GM23338 (cell line): ENCODE data around the gene KCTD21. TPM values are rescaled to one million over a fixed set of nuclear protein-coding genes. Genes with fewer than 3 reads are reported as not detected.

Source experiments
- ATAC-seq: fragments of 200-7000 bp; cut with Tn5 transposase; 3 replicates; pipeline ENCODE4 v1.9.1; 2020
- DNase-seq: peaks from one replicate; pipeline ENCODE4 v3.0.0-alpha.2; 2015; ENCODE audit warnings: low spot score
- H2AFZ ChIP-seq: fragments of 200-600 bp; sonication (generic); 2 replicates; pipeline ENCODE4 v1.8.0; 2016; ENCODE audit warnings: antibody characterized with exemption, mild to moderate bottlenecking, moderate library complexity
- H3F3A ChIP-seq: fragments of 200-600 bp; sonication (generic); replicated peaks from 2 replicates; pipeline ENCODE4 v1.8.0; 2017; ENCODE audit warnings: antibody characterized with exemption, mixed run types, low read depth
- H3K27ac ChIP-seq: fragments of 200-600 bp; sonication (generic); 2 replicates; pipeline ENCODE4 v1.6.1; 2016; ENCODE audit warnings: low read depth
- H3K27me3 ChIP-seq: fragments of 200-600 bp; sonication (generic); 2 replicates; pipeline ENCODE4 v1.8.0; 2016; ENCODE audit warnings: mild to moderate bottlenecking, mixed run types, moderate library complexity; ENCODE audit not compliant: insufficient read depth
- H3K36me3 ChIP-seq: fragments of 200-600 bp; sonication (generic); 2 replicates; pipeline ENCODE4 v1.8.0; 2016; ENCODE audit warnings: mild to moderate bottlenecking; ENCODE audit not compliant: insufficient read depth
- H3K4me1 ChIP-seq: fragments of 200-600 bp; sonication (generic); 2 replicates; pipeline ENCODE4 v1.8.0; 2016; ENCODE audit warnings: mild to moderate bottlenecking, moderate library complexity; ENCODE audit not compliant: insufficient read depth
- H3K4me2 ChIP-seq: fragments of 200-600 bp; sonication (generic); 2 replicates; pipeline ENCODE4 v1.7.1; 2017; ENCODE audit warnings: mixed run types
- H3K4me3 ChIP-seq: fragments of 200-600 bp; sonication (generic); 2 replicates; pipeline ENCODE4 v1.6.1; 2016; ENCODE audit warnings: mixed run types
- H3K79me2 ChIP-seq: fragments of 200-600 bp; sonication (generic); replicated peaks from 2 replicates; pipeline ENCODE4 v1.8.0; 2017; ENCODE audit warnings: mild to moderate bottlenecking; ENCODE audit not compliant: insufficient read depth
- H3K9me2 ChIP-seq: fragments of 200-600 bp; sonication (generic); 2 replicates; pipeline ENCODE4 v1.8.0; 2017; ENCODE audit not compliant: insufficient read depth
- H4K20me1 ChIP-seq: fragments of 200-600 bp; sonication (generic); replicated peaks from 2 replicates; pipeline ENCODE4 v1.8.0; 2017; ENCODE audit warnings: mild to moderate bottlenecking; ENCODE audit not compliant: insufficient read depth
- H3K27ac Mint-ChIP-seq: 2 replicates; pipeline ENCODE4 v1.8.0; 2020; ENCODE audit warnings: inconsistent platforms, mild to moderate bottlenecking, moderate library complexity, mixed read lengths
- H3K27me3 Mint-ChIP-seq: 3 replicates; pipeline ENCODE4 v1.8.0; 2022; ENCODE audit warnings: low read depth, mild to moderate bottlenecking, moderate library complexity, mixed read lengths, inconsistent platforms; ENCODE audit not compliant: insufficient read depth, poor library complexity
- H3K36me3 Mint-ChIP-seq: 3 replicates; pipeline ENCODE4 v1.8.0; 2021; ENCODE audit warnings: low read depth, mild to moderate bottlenecking, inconsistent platforms, moderate library complexity, mixed read lengths
- H3K4me1 Mint-ChIP-seq: 3 replicates; pipeline ENCODE4 v1.8.0; 2020; ENCODE audit warnings: mild to moderate bottlenecking, inconsistent platforms, mixed read lengths
- H3K4me3 Mint-ChIP-seq: 3 replicates; pipeline ENCODE4 v1.8.0; 2021; ENCODE audit warnings: moderate library complexity, mild to moderate bottlenecking, inconsistent platforms, mixed read lengths
- H3K9me3 Mint-ChIP-seq: 3 replicates; pipeline ENCODE4 v1.8.0; 2020; ENCODE audit warnings: moderate library complexity, mild to moderate bottlenecking, inconsistent platforms, mixed read lengths
- CREB1 ChIP-seq: fragments of 250-450 bp; sonication (Bioruptor Pico); IDR thresholded peaks from 2 replicates; pipeline ENCODE4 v1.5.0; 2020; ENCODE audit warnings: low read depth, mild to moderate bottlenecking, moderate library complexity
- ETS1 ChIP-seq: IDR thresholded peaks from 2 replicates; pipeline ENCODE4 v1.6.1; 2016; ENCODE audit warnings: antibody characterized with exemption
- EZH2 ChIP-seq: fragments of 200-600 bp; sonication (generic); IDR thresholded peaks from one replicate; pipeline ENCODE4 v1.8.0; 2017; ENCODE audit warnings: antibody characterized with exemption, mild to moderate bottlenecking, low read depth; ENCODE audit not compliant: unreplicated experiment
- EZH2phosphoT487 ChIP-seq: fragments of 200-600 bp; sonication (generic); IDR thresholded peaks from one replicate; pipeline ENCODE4 v1.8.1; 2018; ENCODE audit warnings: antibody characterized with exemption; ENCODE audit not compliant: unreplicated experiment
- POLR2AphosphoS5 ChIP-seq: IDR thresholded peaks from 2 replicates; pipeline ENCODE4 v1.6.1; 2016; ENCODE audit warnings: antibody characterized with exemption, low read depth
- STAT1 ChIP-seq: IDR thresholded peaks from one replicate; pipeline ENCODE4 v1.6.1; 2016; ENCODE audit warnings: antibody characterized with exemption; ENCODE audit not compliant: unreplicated experiment
- polyA plus RNA-seq: library from polyadenylated mRNA; unstranded; fragments of >200 nt; fragmentation: Nextera tagmentation; extraction: Ambion mirVana; gene quantifications from 2 replicates; pipeline ENCODE4 v1.2.1, GENCODE V29; 2016
- total RNA-seq: library from RNA; depleted of rRNA; stranded (reverse); fragments of >200 nt; shearing (Covaris generic); gene quantifications from 2 replicates; pipeline ENCODE4 v1.2.3, GENCODE V29; 2014
- TF ChIP-seq, protein P1 (sequence below), 2 experiments: fragments of 200-600 bp in 1 of 2; sonication (generic) in 1 of 2; conservative IDR thresholded peaks; 2 replicates each; pipeline versions ENCODE4 v1.5.1 to v1.6.1; 2016 to 2017; ENCODE audit warnings: antibody characterized with exemption in 2 of 2, low read depth in 2 of 2, mild to moderate bottlenecking in 2 of 2, moderate library complexity in 1 of 2
- TF ChIP-seq, protein P2 (sequence below): fragments of 250-450 bp; sonication (Bioruptor Pico); IDR thresholded peaks from 2 replicates; pipeline ENCODE4 v1.5.0; 2020; ENCODE audit warnings: mild to moderate bottlenecking, moderate library complexity

The KCTD21 gene
- total and polyA plus RNA-seq, 2 experiments from 2014 or later, result 1.0 to 3.7 TPM

- H3K9me2 ChIP-seq, result no peaks in the 10 kb centered on the region
- Mint-ChIP-seq H3K4me3 (no peak overlapping the region), H3K4me1 (no peaks in the 10 kb centered on the region), H3K27me3 (peaks cover 3% of the 10 kb centered on the region), H3K9me3 (no peaks in the 10 kb centered on the region), H3K27ac (no peak overlapping the region), H3K36me3 (peaks cover 5% of the 10 kb centered on the region; the same call in 2 of the 3 replicates)
- TF ChIP-seq, protein P1, sequence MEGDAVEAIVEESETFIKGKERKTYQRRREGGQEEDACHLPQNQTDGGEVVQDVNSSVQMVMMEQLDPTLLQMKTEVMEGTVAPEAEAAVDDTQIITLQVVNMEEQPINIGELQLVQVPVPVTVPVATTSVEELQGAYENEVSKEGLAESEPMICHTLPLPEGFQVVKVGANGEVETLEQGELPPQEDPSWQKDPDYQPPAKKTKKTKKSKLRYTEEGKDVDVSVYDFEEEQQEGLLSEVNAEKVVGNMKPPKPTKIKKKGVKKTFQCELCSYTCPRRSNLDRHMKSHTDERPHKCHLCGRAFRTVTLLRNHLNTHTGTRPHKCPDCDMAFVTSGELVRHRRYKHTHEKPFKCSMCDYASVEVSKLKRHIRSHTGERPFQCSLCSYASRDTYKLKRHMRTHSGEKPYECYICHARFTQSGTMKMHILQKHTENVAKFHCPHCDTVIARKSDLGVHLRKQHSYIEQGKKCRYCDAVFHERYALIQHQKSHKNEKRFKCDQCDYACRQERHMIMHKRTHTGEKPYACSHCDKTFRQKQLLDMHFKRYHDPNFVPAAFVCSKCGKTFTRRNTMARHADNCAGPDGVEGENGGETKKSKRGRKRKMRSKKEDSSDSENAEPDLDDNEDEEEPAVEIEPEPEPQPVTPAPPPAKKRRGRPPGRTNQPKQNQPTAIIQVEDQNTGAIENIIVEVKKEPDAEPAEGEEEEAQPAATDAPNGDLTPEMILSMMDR (conservative IDR thresholded peaks at IDR 0.05; ENCODE audit: low read depth in 2 of 2), result no peak
- H3K27me3 ChIP-seq, result no peaks in the 10 kb centered on the region
- H3K36me3 ChIP-seq, result no peaks in the 10 kb centered on the region
- no peaks in the 10 kb centered on the region for H3K79me2 ChIP-seq
- no peak overlapping the region for H3K27ac ChIP-seq
- no peak overlapping the region for H3K4me3 ChIP-seq
- DNase-seq, result no peak
- no peak overlapping the region for H2AFZ ChIP-seq
- H3K4me1 ChIP-seq, result no peaks in the 10 kb centered on the region
- no peak overlapping the region for H3K4me2 ChIP-seq
- ATAC-seq, result no peak
- no peaks in the 10 kb centered on the region for H3F3A ChIP-seq
- H4K20me1 ChIP-seq, result peaks cover 4% of the 10 kb centered on the region; the same call in 1 of the 2 replicates
These were observed 21.1 kb upstream of the KCTD21 start for GRCh38 chr11:78209478-78209877.

DNA sequence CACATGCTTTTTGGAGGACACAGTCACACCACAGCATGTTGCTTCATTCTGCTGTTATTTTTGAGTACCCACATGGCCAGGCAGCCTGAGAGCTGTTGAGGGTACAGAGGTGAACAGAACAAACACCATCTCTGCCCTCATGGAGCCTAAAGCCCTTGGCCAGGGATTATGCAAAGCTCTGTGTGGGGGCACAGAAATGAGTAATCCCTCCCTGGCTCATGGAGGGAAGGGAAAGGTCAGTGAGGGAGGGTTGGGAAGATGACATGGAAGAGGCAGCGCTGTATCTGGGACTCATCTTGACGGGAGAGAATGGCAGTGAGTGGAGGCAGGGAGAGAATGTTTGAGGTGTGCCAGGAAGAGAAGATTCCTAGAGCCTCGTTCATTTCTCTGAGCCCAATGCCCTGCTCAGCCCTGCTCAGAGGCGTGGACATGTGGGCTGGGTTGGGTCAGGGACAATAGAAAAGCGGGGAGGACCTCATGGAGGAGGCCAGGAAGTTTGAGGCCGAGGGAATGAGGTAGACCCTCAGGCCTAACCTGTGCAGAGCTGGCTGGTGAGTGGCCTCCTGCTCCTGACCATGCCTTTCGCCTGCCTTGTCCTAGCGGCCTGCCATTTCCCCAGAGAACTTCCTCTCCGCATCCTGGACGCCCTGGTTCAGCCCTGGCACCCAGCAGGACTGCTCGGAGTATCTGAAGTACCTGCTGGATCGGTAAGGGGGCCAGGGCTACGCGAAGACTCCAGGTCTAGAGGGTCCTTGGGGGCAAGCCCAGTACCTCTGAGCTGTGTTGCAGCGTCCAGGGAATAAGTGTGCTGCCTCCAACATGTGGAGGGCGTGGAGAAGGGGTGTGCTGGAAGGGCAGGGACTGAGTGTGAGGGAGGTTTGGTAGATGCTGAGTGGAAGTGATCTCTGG is 20.1 kb upstream of the KCTD21 start:
- H3K36me3 ChIP-seq, result no peaks in the 10 kb centered on the region
- Mint-ChIP-seq H3K4me1 (no peaks in the 10 kb centered on the region), H3K4me3 (no peak overlapping the region), H3K9me3 (no peaks in the 10 kb centered on the region), H3K27ac (peak overlapping the region; percentile 64; the same call in 1 of the 2 replicates), H3K27me3 (peaks cover 3% of the 10 kb centered on the region), H3K36me3 (peaks cover 5% of the 10 kb centered on the region; the same call in 2 of the 3 replicates)
- ATAC-seq (no peak), DNase-seq (no peak)
- H4K20me1 ChIP-seq, result peaks cover 4% of the 10 kb centered on the region; the same call in 1 of the 2 replicates
- no peak overlapping the region for H3K4me3 ChIP-seq
- no peaks in the 10 kb centered on the region for H3K79me2 ChIP-seq
- H2AFZ ChIP-seq, result no peak overlapping the region
- H3K27me3 ChIP-seq, result no peaks in the 10 kb centered on the region
- H3K9me2 ChIP-seq, result no peaks in the 10 kb centered on the region
- H3K4me1 ChIP-seq, result no peaks in the 10 kb centered on the region
- H3K4me2 ChIP-seq, result no peak overlapping the region
- H3F3A ChIP-seq, result no peaks in the 10 kb centered on the region
- H3K27ac ChIP-seq, result no peak overlapping the region
- no peak for TF ChIP-seq EZH2phosphoT487
- TF ChIP-seq ETS1, result no peak
- TF ChIP-seq, protein P2, sequence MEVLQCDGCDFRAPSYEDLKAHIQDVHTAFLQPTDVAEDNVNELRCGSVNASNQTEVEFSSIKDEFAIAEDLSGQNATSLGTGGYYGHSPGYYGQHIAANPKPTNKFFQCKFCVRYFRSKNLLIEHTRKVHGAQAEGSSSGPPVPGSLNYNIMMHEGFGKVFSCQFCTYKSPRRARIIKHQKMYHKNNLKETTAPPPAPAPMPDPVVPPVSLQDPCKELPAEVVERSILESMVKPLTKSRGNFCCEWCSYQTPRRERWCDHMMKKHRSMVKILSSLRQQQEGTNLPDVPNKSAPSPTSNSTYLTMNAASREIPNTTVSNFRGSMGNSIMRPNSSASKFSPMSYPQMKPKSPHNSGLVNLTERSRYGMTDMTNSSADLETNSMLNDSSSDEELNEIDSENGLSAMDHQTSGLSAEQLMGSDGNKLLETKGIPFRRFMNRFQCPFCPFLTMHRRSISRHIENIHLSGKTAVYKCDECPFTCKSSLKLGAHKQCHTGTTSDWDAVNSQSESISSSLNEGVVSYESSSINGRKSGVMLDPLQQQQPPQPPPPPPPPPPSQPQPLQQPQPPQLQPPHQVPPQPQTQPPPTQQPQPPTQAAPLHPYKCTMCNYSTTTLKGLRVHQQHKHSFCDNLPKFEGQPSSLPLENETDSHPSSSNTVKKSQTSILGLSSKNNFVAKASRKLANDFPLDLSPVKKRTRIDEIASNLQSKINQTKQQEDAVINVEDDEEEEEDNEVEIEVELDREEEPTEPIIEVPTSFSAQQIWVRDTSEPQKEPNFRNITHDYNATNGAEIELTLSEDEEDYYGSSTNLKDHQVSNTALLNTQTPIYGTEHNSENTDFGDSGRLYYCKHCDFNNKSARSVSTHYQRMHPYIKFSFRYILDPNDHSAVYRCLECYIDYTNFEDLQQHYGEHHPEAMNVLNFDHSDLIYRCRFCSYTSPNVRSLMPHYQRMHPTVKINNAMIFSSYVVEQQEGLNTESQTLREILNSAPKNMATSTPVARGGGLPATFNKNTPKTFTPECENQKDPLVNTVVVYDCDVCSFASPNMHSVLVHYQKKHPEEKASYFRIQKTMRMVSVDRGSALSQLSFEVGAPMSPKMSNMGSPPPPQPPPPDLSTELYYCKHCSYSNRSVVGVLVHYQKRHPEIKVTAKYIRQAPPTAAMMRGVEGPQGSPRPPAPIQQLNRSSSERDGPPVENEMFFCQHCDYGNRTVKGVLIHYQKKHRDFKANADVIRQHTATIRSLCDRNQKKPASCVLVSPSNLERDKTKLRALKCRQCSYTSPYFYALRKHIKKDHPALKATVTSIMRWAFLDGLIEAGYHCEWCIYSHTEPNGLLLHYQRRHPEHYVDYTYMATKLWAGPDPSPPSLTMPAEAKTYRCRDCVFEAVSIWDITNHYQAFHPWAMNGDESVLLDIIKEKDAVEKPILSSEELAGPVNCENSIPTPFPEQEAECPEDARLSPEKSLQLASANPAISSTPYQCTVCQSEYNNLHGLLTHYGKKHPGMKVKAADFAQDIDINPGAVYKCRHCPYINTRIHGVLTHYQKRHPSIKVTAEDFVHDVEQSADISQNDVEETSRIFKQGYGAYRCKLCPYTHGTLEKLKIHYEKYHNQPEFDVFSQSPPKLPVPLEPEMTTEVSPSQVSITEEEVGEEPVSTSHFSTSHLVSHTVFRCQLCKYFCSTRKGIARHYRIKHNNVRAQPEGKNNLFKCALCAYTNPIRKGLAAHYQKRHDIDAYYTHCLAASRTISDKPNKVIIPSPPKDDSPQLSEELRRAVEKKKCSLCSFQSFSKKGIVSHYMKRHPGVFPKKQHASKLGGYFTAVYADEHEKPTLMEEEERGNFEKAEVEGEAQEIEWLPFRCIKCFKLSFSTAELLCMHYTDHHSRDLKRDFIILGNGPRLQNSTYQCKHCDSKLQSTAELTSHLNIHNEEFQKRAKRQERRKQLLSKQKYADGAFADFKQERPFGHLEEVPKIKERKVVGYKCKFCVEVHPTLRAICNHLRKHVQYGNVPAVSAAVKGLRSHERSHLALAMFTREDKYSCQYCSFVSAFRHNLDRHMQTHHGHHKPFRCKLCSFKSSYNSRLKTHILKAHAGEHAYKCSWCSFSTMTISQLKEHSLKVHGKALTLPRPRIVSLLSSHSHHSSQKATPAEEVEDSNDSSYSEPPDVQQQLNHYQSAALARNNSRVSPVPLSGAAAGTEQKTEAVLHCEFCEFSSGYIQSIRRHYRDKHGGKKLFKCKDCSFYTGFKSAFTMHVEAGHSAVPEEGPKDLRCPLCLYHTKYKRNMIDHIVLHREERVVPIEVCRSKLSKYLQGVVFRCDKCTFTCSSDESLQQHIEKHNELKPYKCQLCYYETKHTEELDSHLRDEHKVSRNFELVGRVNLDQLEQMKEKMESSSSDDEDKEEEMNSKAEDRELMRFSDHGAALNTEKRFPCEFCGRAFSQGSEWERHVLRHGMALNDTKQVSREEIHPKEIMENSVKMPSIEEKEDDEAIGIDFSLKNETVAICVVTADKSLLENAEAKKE (CRISPR knock-in tag), result no peak
- no peak for TF ChIP-seq CREB1
- no peak for TF ChIP-seq STAT1
- TF ChIP-seq POLR2AphosphoS5, result no peak
- no peak for TF ChIP-seq EZH2
